Upper lobe of right lung (tissue), 1 donor: ENCODE data around the gene PABPC3. TPM values are rescaled to one million over a fixed set of nuclear protein-coding genes. Genes with fewer than 3 reads are reported as not detected.

Experiments used
- ATAC-seq: fragments of 200-7000 bp; cut with Tn5 transposase; one replicate; pipeline ENCODE4 v1.9.1; 2020; ENCODE audit warnings: mild to moderate bottlenecking, moderate library complexity
- DNase-seq: peaks from one replicate; pipeline ENCODE4 v3.0.0-alpha.2; 2020
- H3K27ac ChIP-seq: fragments of 200-600 bp; one replicate; pipeline ENCODE4 v1.8.0; 2022
- H3K27me3 ChIP-seq: fragments of 200-600 bp; one replicate; pipeline ENCODE4 v1.8.0; 2022; ENCODE audit warnings: mild to moderate bottlenecking
- H3K36me3 ChIP-seq: fragments of 200-600 bp; one replicate; pipeline ENCODE4 v1.8.0; 2022
- H3K4me1 ChIP-seq: fragments of 200-600 bp; one replicate; pipeline ENCODE4 v1.8.0; 2022
- H3K4me3 ChIP-seq: fragments of 200-600 bp; one replicate; pipeline ENCODE4 v1.8.0; 2022; ENCODE audit warnings: mild to moderate bottlenecking
- H3K9me3 ChIP-seq: fragments of 200-600 bp; one replicate; pipeline ENCODE4 v1.8.0; 2022
- intact Hi-C: fragments of 100-400 bp; cut with DNase I; formaldehyde crosslinking; loops from one replicate; pipeline ENCODE4 v1.11.0; 2022
- total RNA-seq: library from RNA; stranded (reverse); fragmentation: NEBNext Ultra II Directional; extraction: Animal tissue kit (Norgen Biotek cat#: 25700); gene quantifications from one replicate; pipeline ENCODE4 v1.2.1, GENCODE V29; 2021
- TF ChIP-seq, protein P1 (sequence below): fragments of 200-600 bp; IDR thresholded peaks from one replicate; pipeline ENCODE4 v1.8.0; 2022; ENCODE audit warnings: antibody characterized with exemption
- donor health status: DM: no; HTN: yes; CAD: no; lungs with severe emphysema.

The PABPC3 gene
- total RNA-seq, 1 donor from 2014 or later: 0.12 TPM

DNA sequence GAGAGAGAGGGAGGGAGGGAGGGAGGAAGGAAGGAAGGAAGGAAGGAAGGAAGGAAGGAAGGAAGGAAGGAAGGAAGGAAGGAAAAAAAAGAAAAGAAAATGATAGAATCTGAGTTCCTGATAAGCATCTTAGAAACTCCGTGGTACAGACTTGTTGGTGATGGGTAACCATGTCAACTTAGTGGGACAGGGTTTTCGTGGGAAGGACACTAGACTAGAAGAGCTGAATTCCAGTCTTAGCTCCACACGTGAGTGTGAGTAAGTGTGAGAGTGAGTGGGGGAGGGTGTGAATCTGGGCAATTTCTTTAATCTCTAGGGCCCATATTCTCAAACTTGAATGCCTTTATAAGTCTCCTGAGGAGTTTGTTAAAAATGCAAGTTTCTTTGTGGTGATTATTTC, 35.0 kb downstream of the PABPC3 start:
- no peaks in the 10 kb centered on the region for H3K4me1 ChIP-seq
- no peak overlapping the region for H3K27ac ChIP-seq
- DNase-seq: no peak
- H3K9me3 ChIP-seq: no peaks in the 10 kb centered on the region
- no peaks in the 10 kb centered on the region for H3K36me3 ChIP-seq
- ATAC-seq: no peak
- intact Hi-C loops: no loop called here
- TF ChIP-seq, protein P1, sequence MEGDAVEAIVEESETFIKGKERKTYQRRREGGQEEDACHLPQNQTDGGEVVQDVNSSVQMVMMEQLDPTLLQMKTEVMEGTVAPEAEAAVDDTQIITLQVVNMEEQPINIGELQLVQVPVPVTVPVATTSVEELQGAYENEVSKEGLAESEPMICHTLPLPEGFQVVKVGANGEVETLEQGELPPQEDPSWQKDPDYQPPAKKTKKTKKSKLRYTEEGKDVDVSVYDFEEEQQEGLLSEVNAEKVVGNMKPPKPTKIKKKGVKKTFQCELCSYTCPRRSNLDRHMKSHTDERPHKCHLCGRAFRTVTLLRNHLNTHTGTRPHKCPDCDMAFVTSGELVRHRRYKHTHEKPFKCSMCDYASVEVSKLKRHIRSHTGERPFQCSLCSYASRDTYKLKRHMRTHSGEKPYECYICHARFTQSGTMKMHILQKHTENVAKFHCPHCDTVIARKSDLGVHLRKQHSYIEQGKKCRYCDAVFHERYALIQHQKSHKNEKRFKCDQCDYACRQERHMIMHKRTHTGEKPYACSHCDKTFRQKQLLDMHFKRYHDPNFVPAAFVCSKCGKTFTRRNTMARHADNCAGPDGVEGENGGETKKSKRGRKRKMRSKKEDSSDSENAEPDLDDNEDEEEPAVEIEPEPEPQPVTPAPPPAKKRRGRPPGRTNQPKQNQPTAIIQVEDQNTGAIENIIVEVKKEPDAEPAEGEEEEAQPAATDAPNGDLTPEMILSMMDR: no peak
- H3K4me3 ChIP-seq: no peak overlapping the region
- peaks cover 2% of the 10 kb centered on the region for H3K27me3 ChIP-seq

DNA sequence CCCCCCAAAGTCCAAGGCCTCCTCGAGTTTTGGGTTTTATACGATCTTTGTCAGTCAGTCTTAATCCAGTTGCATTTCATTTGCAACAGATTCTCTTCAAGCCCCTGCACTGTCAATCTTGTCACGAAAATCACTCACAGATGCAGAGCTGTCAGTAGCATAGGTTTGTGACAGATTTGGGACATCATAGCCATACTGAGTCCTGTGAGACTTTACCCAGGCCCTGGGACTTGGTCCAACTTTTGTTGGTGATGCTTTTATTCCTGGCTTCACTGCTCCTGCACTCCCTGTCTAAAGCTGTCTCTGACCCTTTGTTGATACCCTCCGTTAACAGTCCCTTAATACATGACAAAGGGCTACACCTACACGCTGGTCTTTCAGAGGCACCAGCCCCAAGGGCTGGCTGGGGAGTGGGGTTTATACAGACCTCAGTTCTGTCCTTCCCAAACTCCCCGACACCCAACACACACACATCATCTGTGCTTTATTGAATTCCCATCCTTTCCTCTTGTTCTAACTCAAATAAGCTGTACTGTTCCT, 36.0 kb downstream of the PABPC3 start:
- Histone ChIP-seq H3K27me3 (peaks cover 8% of the 10 kb centered on the region), H3K4me1 (no peaks in the 10 kb centered on the region), H3K4me3 (no peak overlapping the region), H3K9me3 (no peaks in the 10 kb centered on the region), H3K27ac (no peak overlapping the region), H3K36me3 (no peaks in the 10 kb centered on the region)
- TF ChIP-seq, protein P1: no peak
- DNase-seq (no peak), ATAC-seq (no peak)
- intact Hi-C loops: no loop called here

DNA sequence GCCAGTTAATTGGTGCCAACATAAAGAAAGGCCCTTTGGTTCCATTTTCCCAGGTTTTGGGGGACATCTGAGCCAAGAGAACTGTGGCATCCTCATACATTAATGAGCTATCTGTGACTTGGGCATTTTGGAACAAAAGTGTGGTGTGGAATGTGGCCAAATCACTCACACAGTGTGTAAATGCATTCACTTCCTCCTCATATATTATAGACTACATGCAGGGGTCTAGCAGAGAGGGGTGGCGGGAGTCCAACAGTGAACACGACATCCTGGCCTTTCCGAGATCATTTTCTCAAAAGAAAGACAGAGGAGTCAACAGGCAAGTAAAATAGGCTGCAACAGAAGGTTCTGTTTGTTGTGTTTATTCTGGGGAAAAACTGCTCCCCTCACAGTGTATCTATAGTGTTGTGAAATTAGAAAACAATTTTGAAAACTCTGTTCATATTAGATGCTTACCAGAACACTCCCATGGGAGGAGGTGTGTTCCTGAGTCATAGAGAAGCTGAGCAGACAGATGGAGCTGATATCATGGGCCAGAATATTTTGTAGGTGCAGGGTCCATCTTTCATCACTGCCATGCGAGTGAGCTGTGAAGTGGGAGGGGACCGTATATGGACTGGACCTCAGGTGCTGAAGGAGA, 36.9 kb downstream of the PABPC3 start:
- Histone ChIP-seq H3K36me3 (no peaks in the 10 kb centered on the region), H3K27me3 (peaks cover 8% of the 10 kb centered on the region), H3K4me3 (no peak overlapping the region), H3K4me1 (no peaks in the 10 kb centered on the region), H3K9me3 (no peaks in the 10 kb centered on the region), H3K27ac (no peak overlapping the region)
- DNase-seq: no peak
- ATAC-seq: no peak
- intact Hi-C loops: no loop called here
- TF ChIP-seq, protein P1: no peak

DNA sequence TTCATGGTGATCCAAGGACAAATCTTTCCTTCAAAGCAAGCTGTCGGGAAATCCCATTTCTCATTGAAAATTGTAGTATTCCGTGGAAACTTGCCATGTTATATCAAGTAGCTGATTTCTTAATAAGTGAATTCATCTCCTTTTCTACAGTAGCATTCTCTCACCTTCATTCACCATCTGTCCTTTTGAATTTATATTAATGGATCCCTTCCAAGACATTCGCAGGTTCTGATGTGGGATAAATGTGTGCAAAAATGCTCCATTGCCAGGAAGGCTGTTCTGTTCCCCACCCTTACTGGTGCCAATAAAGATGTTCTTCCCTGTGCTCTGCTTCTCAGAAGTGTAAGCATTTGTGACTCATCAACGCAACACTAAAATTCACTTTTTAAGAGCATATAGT, 40.0 kb downstream of the PABPC3 start:
- no peak overlapping the region for H3K4me3 ChIP-seq
- peaks cover 8% of the 10 kb centered on the region for H3K27me3 ChIP-seq
- DNase-seq (no peak), ATAC-seq (no peak)
- H3K36me3 ChIP-seq: no peaks in the 10 kb centered on the region
- intact Hi-C loops: no loop called here
- TF ChIP-seq, protein P1: no peak
- no peaks in the 10 kb centered on the region for H3K4me1 ChIP-seq
- no peak overlapping the region for H3K27ac ChIP-seq
- H3K9me3 ChIP-seq: no peaks in the 10 kb centered on the region

DNA sequence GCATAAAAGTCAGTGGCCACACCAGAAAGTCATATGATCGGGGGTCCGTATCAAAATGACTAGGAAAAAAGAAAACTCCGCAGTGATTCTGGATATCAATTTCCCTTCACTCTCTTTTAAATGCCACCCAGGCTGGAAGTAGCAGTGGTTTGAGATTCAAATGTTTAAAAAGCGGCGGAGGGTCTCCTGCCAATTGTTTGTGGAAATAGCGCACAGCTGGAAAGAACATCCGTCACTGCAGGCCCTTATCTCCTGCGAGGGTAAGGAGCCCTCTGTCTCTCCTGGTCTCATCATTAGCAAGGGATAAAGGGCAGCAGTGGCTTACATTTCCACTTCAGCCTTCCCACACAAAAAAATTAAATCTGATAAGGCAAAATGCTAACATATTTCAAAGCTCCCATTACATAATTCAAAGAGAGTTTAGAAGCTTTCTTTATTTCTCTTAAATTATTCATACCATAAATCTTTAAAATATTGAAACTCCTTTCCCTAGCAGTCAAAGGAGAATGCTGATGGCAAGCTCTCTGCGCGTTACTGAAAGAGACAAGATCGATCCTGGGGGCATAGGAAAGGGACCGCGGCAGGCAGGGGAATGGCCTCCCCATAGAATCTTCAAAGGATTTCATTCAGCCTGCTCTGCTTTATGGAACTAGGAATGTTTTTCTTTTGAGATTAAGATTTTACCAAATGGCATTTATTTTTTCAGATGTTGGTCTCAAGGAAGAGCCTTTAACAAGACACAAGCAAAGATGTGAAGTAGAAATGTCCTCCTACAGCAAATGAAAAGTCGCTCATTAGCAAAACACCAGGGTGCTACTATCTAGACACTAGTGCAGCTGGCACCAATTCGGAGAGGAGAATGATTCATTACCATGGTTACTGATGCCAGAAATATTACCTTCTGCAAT, 41.2 kb downstream of the PABPC3 start:
- peaks cover 8% of the 10 kb centered on the region for H3K27me3 ChIP-seq
- DNase-seq (no peak), ATAC-seq (no peak)
- intact Hi-C loops: no loop called here
- H3K27ac ChIP-seq: no peak overlapping the region
- H3K4me3 ChIP-seq: no peak overlapping the region
- TF ChIP-seq, protein P1: no peak
- no peaks in the 10 kb centered on the region for H3K4me1 ChIP-seq
- H3K9me3 ChIP-seq: no peaks in the 10 kb centered on the region
- H3K36me3 ChIP-seq: no peaks in the 10 kb centered on the region
